ENCODE data around the gene SLC12A4. TPM values are rescaled to one million over a fixed set of nuclear protein-coding genes. Genes with fewer than 3 reads are reported as not detected.

Gene SLC12A4
- total RNA-seq, 1 experiment from 2014 or later = 14.1 TPM

DNA sequence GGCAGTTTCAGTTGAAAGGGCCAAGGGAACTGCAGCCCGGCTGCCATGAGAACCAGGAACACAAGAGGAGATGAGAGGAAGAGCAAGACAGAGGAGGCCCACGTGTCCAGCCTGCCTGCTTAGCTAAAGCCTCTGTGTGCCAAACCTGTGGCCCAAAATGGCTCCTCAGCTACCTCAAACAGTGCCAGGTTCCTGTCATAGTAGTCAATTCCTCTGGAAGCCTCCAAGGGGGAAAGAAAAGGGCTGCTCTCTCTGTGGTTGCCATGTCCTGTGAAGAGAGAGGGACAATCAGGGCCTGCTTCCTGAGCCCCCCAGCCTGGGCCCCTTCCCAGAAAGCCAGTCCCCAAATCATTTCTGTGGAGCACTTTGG is 5.2 kb downstream of the SLC12A4 start:
- no peak for DNase-seq (ENCODE audit: low spot score)

DNA sequence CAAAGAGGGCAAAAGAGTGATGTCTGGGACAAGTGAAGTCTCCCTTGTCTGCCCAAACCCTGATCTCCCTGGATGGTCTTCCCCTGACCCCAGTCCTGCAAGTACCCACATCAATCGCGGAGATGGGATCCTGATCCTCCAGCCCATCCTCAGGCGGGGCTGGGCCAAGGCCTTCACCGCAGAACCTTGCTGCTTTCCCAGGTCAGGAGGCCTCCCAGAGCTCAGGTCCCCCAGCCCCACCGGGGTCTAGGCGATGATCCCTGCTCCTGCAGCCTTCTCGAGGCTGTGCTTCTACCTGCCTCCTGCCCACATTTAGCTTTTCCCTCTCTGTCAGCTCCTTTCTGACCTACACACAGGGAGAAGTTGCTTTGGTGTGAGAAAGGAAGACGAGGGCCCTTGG is 6.3 kb downstream of the SLC12A4 start:
- no peak for DNase-seq (ENCODE audit: low spot score)

DNA sequence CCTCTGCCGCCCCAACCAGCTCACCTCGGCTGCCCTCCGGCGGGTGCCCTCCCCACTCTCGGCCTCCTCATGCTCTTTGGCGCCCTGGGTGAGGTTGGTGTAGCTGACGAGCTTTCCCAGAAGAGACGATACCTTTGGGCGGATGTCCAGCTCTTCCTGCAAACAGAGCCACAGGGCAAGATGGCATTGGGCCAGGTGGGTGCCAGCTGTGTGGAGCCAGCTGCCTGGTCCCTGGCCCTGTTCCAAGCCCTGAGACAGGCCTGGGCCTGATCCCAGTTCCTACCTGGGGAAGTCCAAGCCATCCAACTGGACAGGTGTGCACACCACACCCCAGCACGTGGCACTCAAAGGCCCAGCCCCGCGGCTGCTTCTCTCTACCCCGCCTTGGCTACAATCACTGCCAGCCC is 6.9 kb downstream of the SLC12A4 start:
- peak; percentile 92 for DNase-seq (ENCODE audit: low spot score)

DNA sequence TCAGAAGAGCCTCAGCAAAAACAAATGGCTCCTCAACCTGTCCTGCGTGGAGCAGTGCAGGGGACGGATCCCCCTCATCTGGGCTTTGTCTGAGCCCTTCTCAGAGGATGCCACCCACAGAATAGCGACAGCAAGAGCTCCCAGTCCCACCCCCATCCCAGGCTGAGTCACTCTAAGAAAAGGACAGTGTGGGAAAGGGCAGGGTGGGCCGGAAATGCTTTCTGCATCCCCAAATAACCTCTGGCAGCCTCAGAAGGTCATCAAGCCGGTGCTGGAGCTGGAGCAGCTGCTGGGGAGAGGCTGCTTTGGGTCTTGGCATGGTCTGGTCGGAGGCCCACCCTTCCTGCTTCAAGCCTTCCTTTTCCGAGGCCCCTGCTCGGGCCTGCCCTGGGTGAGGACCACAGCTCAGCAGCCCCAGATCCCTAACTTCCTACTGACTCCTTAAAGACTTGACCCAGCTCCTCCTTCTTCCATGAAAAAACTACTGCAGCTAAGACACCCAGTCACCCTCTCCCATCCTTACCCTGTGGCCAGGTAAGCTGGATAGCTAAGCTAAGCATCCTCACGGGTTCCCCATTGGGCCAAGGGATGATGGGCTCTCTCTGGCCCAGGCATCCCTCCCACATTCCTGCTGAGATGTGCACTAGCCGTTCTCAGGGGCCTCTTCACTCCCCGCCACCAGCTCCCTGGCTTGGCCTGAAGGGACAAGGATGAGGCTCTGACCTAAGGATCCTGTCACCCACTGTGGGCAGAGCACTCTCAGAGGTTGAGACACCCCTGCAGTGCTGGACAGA is 8.7 kb downstream of the SLC12A4 start:
- DNase-seq (ENCODE audit: low spot score) = no peak

DNA sequence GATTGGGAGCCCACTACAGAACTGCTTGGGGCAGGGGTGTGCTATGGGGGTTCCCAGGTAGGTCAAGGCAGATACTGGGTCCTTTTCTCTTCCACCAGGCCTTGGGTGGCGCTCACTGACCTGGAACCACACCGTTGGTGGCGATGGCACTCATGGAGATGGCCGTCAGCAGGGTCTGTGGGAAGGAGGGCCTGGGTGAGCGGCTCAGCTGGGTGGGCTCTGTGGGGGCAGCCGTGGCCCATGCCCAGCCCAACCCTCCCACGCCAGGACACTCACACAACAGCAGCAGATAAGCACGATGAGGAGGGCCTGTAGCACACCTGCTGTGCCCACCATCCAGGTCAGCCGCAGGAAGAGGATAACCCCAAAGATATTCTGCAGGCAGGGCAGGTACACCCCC is 10.8 kb downstream of the SLC12A4 start:
- no peak for DNase-seq (ENCODE audit: low spot score)

DNA sequence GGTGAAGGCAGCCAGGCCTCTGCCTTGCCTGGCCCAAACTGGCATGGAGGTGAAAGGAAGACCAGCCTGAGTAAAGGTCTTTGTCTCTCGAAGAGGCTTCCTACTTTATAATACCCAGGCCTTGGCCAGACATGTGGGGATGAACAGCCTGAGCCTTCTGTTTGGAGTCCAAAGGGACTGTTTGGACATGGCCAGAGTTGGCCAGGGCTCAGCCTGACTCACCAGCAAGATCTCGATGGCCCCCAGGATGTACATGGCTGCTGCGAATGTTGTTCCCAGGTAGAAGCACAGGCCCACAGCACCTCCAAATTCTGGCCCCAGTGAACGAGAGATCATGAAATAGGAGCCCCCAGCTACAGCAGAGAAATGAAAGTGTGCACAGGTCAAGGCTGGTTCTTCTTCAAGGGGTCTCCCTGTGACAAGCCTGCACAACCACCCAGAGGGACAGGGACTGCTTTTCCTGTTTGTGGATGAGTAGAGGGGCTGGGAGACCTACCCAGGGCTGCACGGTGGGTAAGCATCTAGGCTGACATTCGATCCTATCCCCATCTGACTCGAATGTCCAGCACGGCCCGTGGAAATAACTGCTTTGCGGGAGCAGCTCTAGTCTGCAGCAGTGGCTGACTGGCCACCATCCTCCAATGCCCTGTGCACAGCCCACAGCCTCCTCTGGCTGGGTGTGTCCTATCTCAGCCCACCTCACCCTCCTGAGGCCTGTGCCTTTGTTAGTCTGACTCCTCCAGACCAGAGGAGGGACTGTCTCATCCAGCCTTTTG is 13.8 kb downstream of the SLC12A4 start:
- no peak for DNase-seq (ENCODE audit: low spot score)

DNA sequence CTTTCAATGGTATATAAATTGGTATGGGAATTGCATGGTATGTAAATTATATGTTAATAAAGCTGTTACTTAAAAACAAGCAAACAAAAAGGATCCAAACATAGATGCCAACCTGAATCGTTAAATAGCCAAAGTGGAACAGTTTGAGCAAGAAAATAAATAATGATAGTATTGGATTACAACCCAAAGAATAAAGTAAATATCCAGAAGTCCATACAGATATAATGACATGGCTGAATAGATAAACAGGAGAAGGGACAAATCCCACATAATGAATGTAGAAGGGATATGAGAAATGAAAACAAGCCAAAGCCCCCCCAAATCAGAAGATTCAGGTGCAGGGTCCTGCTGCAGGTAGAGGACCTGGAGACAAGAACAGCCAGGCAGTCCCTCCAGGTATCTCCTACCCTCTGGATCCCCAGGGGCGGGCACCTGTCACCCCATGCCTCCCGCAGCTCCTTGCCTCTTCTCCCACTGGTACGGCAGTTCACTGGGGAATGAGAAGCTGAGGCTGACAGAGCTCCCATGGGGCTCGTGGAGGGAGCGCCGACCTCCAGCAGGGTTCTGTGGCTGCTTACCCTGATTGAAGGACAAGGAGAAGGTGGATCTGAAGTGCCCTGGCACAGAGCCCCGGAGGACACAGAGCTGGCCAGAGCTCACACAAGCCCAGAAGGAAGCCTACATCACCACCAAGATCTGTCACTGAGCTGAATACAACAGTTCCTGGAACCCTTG is 14.6 kb downstream of the SLC12A4 start:
- DNase-seq (ENCODE audit: low spot score) = no peak

DNA sequence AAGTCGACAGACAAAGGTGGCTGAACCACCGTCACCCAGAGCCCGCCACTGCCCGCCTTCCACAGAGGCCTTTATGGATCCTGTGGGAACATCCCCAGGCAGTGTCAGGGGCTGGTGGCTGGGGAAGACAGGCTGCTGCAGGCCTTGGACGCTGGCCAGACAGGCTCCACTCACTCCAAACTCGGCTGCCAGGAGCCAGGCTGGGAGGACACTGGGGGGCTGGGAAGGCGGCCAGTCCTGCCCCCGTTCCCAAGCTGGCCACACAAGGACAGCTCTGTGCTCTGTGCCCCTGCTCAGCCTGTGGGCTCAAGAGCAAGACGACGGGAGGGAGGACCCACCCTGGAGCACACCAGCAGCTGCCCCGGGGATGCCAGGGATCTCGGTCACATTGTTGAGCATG is 17.0 kb downstream of the SLC12A4 start:
- no peak for DNase-seq (ENCODE audit: low spot score)

DNA sequence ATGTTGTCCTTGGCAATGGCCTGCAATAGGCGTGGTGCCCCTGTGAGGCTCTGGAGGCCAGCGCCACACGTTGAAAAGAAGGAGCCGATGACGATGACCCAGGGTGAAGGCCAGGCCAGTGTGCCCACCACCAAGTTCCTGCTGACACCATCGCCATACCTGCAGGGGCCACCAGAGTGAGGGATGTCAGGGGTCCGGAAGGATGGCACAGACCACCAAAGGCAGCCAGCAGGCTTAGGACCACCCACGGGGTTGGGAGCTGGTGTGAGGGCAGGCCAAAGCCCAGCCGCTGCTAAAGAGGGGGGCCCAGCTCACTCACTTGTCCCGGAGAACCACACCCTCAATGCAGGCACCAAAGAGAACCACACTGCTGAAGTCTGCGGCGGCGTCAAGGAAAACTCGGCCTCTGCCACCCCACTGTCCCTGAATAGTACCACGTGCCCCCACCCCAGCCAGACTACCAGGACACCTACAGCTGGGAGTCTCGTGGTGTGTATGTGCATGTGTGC is 18.0 kb downstream of the SLC12A4 start:
- no peak for DNase-seq (ENCODE audit: low spot score)

DNA sequence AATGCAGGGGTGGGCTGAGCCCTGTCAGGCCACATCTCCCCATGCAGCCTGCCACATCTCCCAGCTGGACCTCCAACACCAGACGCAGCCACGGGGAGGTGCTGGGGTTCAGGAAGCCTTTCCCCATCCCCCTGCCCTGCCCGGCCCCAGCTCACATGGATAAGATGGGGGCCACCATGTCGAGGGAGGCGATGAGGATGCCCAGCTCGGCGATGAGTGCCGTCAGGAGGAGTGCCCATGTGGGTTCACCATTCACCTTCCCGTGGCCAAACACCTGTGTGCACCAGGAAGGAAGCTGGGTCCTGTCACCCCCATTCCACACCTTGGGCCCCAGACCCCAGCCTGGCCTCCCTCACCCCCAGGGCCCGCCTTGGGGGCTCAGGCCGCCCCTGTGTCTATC is 18.8 kb downstream of the SLC12A4 start:
- no peak for DNase-seq (ENCODE audit: low spot score)

DNA sequence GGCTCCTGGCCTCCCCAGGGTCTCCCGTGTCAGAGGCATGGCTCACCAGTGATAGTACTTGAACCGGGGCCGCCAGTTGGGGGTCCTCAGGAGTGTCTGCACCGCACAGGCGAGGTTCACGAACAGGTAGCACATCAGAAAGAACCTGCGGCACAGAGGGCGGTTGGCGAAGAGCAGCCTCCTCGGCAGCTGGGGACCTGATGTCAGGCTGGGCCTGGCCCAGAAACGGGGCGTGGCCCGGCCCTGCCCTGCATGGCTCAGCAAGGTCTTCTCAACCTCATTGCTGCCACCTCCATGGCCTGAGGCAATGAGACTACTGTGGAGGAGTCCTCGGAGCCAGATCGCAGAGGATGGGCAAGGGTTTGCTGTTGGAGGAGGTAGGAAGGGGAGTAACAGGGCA is 20.4 kb downstream of the SLC12A4 start:
- no peak for DNase-seq (ENCODE audit: low spot score)

DNA sequence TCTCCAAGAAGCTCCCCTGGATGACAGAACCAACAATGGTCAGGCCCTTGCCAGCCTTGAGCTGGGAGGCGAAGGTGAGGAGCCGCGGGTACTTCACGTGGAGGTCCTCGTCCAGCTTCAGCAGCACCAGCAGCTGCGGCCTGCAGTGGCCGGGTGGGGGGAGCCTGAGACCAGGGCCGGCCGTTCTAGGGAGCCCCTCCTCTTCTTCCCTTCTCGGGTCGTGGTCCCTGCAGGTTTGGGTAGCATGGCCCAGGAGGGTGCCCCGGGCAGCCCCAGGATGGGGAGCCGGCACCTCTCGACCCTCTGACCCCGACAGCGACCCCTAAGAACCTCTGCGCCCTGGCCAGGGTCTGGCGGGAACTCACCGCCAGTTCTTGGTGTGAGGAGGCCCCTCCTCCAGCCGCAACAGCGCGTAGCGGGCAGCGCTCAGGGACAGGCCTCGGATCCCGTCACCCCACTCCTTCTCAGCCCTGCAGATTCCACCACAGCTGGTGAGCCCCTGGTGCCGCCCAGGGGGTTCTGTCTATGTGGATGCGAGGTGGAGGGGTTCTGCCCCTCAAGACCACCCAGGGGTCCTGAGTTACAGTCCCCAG is 21.4 kb downstream of the SLC12A4 start:
- no peak for DNase-seq (ENCODE audit: low spot score)

DNA sequence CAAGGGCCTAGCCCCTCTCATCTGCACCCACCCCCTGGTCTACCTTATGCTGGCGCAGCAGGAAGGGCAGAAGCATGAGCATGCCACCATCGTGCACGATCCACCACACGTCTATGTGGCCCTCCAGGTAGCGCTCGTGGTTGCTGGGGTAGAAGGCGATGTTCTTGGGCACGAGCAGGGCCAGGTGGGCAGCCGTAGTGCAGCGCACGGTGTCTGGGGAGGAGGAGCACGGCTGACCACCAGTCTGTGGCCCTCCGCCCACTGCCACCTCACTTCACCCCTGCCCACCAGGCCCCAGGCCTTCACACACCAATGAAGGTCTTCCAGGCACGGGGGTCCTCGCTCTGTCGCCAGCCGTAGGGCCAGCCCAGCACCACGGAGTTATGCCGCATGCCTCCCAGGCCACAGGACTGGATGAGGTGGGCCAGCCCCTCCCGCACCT is 22.3 kb downstream of the SLC12A4 start:
- DNase-seq (ENCODE audit: low spot score) = no peak

DNA sequence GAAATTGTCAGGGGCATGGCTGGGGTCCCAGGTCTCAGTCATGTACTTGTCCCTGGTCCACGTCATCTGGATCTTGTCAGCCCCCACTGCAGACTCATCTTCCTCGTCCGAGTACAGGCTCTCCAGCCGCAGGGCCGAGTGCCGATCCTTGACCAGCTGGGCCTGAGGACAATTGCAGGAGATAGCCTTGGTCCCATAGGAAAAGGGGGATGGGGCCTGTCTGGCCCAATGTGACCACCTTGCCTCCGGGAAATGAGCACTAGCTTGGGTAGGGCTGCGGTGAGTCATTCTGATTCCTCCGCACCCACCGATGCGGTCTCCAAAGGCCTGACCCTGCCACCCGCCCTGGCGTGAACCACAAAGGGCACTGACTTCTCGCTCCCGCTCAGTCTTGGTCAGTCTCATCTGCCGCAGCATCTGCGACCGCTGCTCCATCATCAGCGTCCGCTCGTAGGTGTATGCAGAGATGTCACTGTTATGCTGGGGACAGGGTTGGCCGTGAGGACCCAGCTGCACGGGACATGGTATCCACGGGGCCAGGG is 23.0 kb downstream of the SLC12A4 start:
- DNase-seq (ENCODE audit: low spot score) = no peak

DNA sequence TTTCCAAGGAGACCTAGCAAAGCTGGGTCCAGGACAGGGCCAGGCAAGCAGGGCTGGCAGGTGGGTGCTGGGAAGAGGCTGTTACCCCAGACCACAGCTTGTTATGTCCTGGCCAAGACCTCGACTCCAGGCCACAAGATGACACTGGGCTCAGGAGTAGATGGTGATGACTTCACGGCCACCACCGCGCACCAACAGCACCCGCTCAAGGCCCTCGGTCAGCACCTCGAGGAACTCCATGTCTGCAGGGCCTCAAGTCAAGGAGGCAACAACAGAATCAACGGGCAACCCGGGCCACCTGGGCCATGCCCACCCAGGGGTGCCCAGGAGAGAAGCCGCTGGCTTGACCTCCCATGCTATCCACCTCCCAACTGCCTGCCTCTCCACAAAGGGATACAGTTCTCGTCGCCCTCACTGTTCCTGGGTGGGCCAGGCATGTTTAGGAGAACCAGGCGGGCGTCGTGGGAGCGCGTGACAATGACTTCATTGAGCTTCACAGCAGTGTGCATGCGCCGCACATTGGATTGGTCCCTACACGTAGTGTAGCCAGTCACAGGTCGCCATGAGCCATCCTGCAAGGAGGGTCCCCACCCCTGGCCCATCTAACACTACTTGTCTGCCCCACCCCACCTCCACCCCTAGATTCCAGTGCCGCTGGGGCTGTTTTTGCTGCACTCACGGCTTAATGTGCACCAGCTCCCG is 23.6 kb downstream of the SLC12A4 start:
- DNase-seq (ENCODE audit: low spot score) = no peak

DNA sequence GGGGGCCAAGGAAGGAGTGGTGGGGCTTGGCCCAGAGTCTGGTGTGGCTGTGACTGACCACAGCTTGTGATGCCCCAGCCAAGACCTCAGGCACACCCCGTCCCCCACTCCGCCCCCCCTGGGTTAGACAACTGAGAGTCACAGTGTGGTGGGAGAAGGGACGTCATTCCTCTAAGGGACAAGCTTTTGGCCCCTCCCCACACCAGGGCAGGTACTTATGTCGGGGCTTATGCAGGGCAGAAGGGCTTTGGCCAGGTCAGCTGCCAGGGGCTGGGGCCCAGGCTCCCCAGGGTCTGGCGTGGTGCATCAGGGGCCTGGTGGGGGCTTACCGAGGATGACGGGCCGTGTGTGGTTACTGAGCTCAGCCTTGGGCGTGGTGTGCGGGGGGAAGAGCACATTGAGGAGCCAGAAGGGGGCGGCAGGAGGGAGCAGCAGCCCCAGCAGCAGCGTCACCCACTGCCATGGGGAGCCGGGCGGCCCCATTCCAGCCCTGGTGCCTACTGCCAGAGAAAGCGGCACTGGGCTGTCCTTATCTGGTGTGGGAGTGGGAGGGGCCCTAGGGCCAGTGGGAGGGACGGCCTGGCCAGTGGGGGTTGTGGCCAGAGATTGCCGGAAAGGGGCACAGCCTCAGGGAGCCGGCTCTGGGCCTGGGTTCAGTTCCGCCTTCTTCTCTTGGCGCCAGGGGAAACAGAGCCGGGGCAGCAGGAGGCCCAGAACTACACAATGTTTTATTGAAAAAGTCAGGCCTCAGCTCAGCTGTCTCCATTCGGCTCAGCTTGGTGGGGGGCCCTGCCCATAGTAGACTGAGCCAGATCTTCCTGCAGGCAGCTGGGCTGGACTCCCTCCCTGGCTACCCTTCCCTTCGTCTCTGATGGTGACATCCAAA is 24.6 kb downstream of the SLC12A4 start, which contains the start of gene LCAT:
Gene LCAT (minus strand): TSS at position 502 of the 886 bp plus-strand sequence. CDS start 19 bp downstream, at position 483.
- DNase-seq (ENCODE audit: low spot score) = no peak

DNA sequence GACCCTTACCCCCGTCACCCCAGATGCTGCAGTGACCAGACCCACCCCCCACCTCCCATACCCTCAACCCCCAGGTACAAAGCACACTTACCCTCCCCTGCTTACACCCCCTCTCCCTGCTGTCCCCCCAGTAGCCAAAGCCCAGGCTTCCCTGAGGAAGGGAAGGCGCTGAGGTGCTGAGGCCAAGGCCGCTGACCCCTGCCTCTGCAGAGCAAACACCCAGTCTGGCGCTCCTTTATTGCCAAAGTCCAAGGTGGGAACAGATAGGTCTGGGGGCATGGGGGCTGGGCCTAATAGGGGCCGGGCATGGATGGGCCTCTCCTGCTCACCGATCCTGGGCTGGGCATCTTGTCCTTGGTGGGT is 25.2 kb downstream of the SLC12A4 start:
- no peak for DNase-seq (ENCODE audit: low spot score)

DNA sequence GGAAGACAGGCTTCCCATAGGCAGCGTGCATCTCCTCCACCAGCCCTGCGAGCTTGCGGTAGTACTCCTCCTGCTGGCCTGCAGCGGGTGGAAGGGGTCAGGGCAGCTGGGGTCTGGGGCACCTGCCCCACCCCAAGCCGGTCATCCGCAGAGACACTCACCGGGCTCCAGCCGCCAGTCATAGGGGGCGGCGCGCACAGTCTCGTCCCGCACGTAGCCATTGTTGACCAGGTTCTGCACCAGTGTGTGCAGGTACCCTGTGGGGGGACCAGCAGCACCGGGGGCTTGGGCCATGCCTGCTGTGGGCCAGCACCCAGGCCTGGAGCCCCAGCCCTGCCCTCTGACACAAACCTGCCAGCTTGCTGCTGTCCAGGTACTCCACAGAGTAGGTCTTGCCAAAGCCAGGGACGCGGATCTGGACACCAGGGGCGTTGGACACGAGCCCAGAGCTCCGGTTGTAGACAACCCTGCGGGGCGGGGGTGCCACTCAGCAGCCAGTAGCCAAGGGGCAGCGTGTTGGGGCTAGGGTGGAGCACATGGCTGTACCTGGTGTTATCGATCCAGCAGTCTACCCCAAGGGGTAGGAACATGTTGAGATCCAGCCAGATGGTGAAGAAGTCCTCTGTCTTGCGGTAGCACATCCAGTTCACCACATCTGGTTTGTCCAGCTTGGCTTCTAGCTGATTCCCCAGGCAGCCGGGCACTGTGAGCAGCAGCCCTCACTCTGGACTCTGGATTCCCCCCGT is 25.8 kb downstream of the SLC12A4 start:
- DNase-seq (ENCODE audit: low spot score) = no peak

DNA sequence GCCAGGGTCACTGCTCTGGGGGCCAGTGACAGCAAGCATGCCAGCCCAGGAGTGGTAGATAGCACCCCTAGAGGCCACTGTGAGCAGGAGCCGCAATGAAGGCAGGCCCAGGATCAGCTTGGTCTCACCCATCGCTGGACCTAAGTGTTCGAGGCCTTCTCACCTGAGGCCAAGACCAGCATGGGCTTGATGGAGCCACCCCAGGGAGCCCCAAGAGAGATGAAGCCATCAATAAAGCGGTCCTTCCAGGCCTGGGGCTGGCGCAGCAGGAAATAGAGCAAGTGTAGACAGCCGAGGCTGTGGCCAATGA is 26.3 kb downstream of the SLC12A4 start:
- DNase-seq (ENCODE audit: low spot score) = peak; percentile 60

Measured in HT-29 (cell line).